NCI-H345 (cell line): ENCODE measurements around the gene ATP5F1C.
"Not testable (repeated sequence)": the region's sequence is repeated elsewhere in the genome, so short reads cannot be mapped to it uniquely, and the experiment has no call there.

Source experiments
- DNase-seq: peaks from one replicate; lab custom pipeline; 2025; lab: John Stamatoyannopoulos, UW

The ATP5F1C gene

DNA sequence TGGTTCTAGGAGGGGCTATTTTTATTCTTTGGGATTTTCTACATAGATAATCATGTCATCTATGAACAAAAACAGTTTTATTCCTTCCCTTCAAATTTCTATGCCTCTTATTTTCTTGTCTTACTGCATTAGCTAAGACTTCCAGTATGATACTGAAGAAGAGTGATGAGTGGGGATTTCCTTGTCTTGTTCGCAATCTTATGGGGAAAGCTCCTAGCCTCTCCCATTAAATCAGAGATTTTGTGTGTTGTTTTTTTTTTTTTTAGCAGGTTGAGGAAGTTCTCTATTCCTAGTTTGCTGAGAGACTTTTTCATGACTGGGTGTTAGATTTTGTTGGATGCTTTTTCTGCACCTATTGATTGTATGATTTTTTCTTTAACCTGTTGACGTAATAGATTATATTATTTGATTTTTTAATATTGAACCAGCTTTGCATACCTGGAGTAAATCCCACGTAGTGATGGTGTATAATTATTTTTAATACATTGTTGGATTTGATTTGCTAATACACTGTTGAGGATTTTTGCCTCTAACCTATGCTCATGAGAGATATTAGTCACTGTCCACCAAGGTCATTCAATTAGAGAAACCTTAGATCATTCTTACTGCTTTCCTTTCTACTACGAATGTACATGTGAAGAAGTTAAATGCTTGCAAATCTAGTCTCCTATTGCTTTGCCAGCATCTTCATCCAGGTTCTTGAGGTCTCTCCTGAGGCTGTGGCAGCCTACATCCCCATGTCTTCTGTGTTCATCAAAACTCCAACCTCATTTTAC is 6.5 kb downstream of the ATP5F1C start:
- DNase-seq: no peak

DNA sequence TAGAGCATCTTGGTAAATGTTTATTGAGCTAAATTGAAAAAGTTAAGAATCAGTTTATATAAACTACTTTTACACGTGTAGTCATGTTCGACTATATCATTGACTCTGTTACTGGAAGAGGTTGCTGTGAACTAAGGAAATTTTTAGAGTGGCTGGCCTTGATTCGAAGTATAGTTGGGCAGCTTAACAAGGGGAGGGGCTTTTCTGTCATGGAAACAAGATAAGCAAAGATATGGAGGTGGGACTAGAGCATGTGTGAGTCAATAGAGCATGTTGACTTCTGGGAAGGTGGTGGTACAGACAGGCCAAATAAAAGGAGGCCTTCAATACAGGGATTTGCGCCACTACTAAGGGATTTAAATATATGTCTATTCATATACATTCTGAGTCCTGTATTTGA is 7.6 kb downstream of the ATP5F1C start:
- no peak for DNase-seq

DNA sequence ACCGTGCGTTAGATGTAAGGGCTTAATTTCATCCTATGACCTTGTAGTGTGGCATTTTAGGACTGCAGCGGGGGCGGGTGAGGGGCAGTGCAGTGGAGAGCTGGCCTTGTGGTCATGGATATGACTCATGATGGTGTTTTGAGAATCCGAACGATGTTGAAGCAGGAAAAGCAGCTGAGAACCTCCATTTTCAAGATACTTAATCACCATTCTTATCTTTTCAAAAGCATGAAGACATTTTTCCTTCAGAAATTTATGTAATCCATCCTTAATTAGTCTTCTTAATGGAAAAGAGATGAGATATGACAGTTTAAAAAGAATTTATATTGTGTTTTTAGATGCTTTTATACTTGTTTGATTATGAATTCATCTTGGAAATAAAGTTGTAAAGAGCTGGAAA is 9.6 kb downstream of the ATP5F1C start:
- DNase-seq: no peak

DNA sequence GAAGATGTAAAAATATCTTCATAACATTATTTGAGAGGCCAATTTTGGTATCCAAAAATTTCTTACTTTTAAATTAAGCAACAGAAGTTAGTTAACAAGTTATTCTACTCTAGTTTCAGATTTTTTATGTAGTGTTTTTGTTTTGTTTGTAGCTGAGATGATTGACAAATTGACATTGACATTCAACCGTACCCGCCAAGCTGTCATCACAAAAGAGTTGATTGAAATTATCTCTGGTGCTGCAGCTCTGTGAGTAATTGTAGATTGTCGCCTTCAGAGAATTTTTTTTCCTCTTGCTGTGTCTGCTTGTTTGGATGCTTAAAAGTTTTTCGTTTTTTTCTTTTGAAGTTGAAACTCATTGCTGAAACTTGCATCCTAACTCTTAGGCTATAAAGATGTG is 14.6 kb downstream of the ATP5F1C start:
- no peak for DNase-seq

DNA sequence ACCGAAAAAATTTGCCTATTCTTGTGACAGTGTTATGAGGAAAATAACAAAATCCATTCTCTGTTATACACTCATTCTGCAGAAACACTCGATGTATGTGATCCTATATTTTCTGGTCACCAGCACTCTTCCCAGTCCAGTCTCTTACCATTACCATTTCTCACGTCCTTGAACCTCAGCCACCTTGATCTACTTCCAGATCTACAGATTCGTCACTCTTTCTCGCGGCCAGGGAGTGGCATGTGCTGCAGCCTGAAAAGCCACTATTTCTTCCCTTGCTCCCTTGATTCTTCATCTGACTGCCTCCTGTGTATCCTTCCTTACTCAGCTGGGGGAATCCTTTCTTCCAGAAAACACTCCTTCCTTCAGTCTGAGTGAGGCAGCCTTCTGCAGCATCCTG is 16.2 kb downstream of the ATP5F1C start:
- DNase-seq: no peak

DNA sequence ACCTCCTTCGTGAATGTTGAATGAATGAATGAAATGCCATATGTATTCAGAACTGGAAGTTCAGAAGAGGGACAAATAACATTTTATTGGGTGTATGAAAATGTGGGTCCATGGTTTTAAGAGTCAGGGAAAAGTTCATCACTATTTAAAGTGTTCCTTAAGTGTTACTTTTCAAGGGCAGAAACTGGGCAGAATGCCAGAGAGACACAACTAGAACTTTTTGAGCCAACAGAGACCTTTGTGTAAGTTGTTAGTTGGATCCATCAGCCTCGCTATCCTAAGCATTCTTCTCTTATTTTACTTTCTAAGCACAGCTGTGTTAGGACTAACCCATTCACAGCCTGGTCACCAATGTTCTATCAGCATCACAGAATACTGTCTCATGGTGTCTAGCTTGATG is 16.8 kb downstream of the ATP5F1C start:
- DNase-seq: no peak

DNA sequence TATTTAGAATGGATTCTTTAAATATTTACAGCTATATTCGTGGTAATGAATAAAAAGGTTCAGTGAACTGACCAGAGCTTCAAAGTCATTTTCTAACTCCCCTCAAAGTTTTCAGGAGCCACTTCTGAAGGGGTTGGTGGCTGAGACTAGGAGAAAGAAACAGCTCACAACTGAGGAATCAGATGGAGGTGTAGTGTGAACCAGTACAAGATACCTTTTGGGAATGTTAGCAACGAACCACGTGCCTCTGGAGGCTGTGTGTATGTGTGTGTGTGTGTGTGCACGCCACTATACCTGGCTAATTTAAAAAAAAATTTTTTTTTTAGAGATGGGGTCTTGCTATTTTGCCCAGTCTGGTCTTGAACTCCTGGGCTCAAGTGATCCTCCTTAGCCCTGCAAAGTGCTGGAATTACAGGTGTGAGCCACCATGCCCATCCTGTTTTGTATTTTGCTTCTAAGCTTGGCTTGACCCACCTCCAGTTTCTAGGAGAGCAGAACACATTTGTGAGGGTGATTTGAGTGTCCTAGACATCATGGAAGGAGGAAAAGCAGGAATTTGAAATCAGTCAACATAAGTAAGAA is 20.8 kb downstream of the ATP5F1C start:
- DNase-seq: no peak

DNA sequence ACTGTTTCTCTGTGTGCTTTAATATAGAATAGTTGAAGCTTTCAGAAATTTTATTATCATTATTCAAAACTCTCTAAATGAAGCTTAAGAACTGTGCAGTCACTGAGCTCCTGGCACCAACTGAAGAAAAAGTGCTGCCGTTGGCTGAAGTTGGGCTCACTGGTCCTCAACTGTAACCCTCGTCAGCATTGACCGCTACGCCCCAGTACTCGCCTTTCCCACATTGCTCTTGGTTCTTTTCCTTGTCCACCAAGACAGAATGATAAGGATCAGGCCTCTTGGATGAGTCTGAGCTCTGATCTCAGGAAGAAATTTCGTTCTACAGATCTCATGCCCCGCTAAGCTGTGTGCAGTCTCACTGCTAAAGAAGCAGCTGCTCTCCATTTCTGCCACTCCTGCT is 22.5 kb downstream of the ATP5F1C start:
- DNase-seq: no peak

DNA sequence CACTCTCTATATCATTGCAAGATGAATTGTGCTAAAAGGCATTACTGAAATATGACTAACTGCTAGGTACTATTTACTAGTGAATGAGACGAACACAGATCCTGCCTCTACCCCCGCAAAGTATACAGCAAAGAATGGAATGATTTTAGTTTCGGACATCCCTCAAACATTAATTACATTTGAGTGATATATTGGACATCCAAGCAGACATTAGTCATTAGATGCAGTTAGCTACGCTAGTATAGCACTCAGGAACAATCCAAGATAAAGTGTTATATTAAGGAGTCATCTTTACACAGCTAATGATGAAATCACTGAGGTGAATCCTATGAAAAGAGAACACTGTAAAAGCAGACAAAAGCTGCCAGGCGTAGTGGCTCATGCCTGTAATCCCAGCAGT is 23.0 kb downstream of the ATP5F1C start:
- DNase-seq: no peak

DNA sequence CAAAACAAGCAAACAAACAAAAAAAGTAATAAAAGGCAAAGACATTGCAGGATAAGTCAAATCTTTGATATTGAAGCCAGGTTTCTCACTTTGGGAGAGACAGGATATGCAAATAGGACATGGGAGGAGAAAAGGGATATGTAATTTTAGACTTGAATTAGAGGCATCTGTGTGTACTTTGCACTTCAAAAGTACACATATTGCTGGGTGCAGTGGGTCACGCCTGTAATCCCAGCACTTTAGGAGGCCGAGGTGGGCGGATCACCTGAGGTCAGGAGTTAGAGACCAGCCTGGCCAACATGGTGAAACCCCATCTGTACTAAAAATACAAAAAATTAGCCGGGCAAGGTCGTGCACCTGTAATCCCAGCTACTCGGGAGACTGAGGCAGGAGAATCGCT is 23.8 kb downstream of the ATP5F1C start:
- not testable (repeated sequence) for DNase-seq

DNA sequence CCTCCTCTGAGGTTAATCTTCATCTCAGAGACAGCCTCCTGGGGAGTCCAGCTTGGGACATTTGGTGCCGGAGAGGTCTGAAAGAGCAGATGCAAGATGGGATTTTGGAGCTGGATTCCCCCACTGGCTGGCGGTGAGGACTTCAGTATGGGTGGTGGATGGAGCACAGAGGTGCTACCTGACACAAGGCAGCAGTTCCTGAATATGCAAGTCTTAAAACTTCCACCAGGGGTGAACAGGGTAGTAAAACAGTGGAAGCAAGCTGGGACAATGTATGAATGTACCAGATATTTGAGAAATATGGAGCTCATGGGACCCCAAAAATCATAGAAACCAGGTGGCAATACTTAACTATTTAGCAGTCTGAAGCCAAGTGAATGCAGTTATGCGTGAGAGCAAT is 25.5 kb downstream of the ATP5F1C start:
- no peak for DNase-seq

DNA sequence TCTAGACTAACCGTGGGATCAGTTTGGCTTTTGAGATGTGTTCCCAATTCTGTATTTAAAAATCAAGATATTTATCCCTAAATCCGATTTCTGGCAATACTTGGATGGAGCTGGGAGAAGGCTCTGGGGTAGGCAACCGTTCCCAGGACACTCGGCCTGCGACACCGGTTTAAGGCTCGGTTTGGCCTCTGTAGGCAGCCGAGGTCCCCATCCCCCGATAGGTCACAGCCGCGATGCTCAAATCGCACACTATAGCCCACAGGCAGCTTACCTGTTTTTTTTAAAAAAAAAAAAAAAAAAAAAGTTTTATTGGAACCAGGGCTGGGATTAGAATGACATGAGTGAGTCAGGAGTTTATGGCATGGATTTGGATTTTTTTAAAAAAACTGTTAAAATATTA is 29.6 kb downstream of the ATP5F1C start:
- DNase-seq: no peak

DNA sequence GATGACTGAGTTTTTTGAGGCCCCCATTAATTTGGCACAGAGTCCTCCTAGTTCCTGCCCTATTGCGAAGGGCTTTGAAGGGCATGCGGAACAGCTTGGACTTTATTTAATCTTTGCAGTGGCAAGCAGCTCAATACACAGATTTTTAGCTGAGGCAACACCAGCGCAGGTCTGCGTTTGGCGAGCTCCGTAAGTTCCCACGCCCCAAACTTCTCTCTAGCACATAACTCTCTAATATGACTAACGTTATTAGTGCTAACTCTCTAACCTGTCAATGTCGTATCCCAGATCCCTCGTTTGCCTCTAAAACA is 30.0 kb downstream of the ATP5F1C start:
- no peak for DNase-seq

DNA sequence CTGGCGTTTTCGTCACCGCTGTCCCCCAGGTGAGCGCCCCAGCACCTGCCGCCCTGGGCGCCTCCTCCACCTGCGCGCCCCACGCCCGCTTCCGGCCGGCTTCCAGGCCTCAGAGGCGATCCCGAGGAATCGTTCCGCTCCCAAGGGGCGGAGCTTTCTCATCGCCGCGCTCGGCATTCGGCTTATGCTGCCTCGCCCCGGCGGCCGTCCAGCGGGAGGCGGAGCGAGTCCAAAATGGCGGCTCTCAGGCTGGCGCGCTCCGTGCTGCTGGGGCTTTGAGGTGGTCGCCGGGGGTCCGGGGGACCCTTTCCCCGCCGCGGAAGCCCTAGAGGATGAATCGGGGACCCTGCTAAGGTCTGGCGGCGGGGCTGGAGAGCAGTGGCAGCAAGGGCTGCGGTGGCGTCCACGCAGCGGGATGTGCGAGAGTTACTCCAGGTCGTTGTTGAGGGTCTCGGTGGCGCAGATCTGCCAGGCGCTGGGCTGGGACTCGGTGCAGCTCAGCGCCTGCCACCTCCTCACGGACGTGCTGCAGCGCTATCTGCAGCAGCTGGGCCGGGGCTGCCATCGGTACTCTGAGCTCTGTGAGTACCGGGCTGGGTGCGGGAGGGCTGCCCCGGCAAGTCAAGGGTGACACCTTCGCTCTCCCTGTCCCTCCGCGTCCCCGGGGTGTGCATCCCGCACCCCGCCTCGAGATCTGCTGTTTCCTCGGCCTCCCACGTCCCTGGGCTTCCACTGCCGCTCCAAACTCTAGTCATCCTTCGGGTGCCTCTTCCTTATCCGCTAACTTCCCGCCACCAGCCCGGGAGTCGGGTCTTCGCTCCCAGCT is 30.5 kb downstream of the ATP5F1C start, which contains the start of gene TAF3:
TSS of gene TAF3 (plus strand) at position 211 of the 826 bp plus-strand sequence. CDS start at position 416, 205 bp downstream.
- peak; percentile 93 for DNase-seq

DNA sequence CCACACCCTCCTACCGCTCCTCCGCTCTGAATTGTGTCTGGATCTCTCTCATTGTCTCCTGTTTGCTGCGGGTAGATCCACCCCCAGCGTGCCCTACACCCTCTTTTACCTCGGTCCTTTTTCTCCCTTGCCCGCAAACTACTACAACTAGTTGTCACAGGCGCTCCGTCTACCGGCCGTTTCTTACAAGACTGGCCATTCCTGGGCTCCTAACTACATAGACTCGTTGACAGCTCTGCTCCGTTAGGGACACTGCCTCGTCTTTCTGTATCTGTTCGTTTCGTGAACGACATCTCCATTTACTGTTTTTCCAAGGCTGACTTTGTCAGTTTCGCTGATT is 31.1 kb downstream of the ATP5F1C start:
- peak; percentile 5 for DNase-seq

DNA sequence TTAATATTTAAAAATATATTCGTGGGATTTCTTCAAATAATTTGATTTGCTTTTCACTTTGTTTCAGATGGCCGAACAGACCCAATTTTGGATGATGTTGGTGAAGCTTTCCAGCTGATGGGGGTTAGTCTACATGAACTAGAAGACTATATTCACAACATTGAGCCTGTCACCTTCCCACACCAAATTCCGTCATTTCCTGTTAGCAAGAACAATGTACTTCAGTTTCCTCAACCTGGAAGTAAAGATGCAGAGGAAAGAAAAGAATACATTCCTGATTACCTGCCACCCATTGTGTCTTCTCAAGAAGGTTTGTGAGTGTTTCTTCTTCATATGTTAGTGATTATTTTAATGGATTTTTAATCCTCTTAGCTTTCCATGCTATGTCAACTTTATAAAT is 36.3 kb downstream of the ATP5F1C start:
- DNase-seq: no peak

DNA sequence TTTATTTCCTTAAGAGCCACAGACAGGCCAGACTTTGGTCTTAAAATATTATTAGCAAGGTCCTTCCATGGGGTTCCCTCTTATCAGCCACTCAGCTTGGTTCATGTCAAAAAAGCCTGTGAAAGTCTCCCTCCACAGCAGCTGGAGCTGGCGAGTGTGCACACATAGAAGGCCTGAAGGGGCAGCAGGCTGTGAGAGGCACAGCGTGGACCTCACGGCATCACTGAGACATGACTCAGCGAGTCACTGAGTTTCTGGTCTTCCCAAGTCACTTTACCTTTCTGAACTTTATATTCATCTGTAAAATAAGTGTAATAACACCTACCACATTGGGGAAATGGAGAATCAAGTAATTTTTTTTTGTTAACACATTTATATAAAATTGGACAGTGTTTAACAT is 39.0 kb downstream of the ATP5F1C start:
- no peak for DNase-seq

DNA sequence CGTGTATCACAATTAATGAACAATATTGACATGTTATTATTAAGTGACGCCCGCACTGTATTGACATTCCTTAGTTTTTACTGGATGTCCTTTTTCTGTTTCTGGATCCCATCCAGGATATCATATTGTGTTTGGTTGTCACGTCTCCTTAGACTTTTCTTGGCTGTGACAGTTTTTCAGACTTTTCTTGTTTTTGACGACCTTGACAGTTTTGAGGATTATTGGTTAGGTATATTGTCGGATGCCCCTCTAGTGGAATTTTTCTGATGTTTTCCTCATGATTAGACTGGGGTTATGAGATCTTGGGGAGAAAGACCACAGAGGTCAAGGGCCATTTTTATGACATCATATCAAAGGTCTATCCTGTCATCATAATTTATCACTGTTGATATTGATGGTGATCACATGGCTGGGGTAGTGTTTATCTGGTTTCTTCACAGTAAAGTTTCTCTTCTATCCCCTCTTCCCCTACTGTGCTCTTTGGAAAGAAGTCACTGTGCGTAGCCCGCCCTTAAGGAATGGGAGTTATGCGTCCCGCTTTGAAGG is 41.4 kb downstream of the ATP5F1C start:
- DNase-seq: no peak

DNA sequence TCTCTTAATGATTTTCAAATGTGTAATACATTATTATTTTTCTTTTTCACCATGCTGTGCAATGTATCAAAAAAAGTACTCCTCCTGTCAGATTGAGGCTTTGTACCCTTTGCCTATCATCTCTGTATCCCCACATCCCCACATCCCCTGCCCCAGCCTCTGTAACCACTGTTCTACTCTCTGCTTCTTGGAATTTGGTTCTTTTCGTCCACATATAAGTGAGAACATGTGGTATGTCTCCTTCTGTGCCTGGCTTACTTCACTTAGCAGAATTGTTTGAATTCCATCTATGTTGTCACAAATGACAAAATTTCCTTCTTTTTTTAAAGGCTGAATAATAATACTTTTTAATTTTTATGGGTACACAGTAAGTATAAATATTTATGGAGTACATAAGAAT is 44.1 kb downstream of the ATP5F1C start:
- DNase-seq: no peak

DNA sequence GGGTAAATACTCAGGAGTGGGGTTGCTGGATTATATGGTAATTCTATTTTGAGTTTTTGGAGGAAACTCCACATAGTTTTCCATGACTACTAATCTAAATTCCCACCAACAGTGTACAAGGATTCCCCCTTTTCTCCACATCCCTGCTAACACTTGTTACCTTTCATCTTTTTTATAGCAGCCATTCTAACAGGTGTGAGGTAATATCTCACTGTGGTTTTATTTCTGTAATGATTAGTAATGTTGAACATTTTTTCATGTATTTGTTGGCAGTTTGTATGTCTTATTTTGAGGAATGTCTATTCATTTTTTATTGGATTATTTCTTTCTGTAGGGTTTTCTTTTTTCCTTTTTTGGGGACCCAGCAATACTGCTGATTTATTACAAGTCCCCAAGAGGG is 45.2 kb downstream of the ATP5F1C start:
- no peak for DNase-seq

DNA sequence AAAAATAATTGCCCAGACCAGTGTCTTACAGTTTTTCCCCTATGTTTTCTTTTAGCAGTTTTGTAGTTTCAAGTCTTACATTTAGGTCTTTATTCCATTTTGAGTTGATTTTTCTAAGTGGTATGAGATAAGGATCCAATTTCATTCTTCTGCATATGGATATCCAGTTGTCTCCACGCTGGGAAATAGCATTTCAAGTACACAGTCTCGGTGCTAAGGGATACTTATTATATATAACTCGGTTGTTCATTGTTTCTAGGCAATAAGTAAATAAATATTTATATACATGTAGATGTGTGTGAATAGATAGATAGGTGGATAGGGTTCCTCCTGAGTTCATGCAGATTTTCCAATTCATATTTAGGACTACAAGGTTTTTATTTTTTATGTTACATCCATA is 46.3 kb downstream of the ATP5F1C start:
- DNase-seq: no peak

DNA sequence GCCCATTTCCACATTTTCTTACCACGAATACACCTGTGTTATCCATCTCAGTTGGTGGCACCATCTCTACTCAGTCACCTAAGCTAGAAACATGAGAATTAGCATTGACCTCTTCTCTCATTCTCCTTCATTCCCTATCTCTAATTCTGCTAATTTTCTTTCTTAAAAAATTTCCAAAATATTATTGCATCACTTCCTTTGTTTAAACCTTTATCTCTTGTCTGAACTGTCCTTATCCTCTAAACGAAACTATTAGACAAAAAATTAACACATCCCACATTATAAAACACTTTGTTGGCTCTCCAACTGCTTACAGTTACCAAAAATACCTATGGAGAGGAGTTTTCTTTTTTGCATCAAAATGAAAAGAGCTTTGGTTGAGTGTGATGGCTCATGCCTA is 48.6 kb downstream of the ATP5F1C start:
- DNase-seq: no peak

DNA sequence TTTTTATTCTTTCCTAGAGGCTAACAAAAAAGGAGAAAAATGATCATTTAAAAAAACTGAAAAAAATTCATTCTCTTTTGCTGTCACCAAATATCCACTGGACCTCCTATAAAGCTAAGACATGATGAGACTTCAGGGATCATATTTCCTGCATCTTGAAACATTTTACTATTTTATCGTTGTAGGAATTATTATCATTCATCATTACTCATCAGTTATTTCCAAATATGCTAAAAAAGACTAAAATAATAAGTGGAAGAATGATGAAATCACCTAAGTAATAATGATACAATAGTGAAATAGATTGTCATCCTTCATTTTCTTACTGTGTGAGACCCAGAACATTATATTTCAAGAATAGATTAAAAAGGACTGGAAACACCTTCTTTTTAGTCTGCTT is 58.6 kb downstream of the ATP5F1C start:
- DNase-seq: no peak
